ENCODE measurements around the gene PTPN14.

Gene PTPN14

GRCh38 chr1:214574598-214575411 lies 23.4 kb upstream of the PTPN14 start:
- no peak for TF ChIP-seq CTCF (IDR thresholded peaks at IDR 0.05)
- no peak for TF ChIP-seq ZFX (IDR thresholded peaks at IDR 0.05; ENCODE audit: borderline replicate concordance)
- H3K27ac ChIP-seq = no peak overlapping the region

GRCh38 chr1:214573386-214574318 lies 22.2 kb upstream of the PTPN14 start:
- TF ChIP-seq ZFX (IDR thresholded peaks at IDR 0.05; ENCODE audit: borderline replicate concordance) = no peak
- TF ChIP-seq CTCF (IDR thresholded peaks at IDR 0.05) = no peak
- H3K27ac ChIP-seq = no peak overlapping the region

DNA sequence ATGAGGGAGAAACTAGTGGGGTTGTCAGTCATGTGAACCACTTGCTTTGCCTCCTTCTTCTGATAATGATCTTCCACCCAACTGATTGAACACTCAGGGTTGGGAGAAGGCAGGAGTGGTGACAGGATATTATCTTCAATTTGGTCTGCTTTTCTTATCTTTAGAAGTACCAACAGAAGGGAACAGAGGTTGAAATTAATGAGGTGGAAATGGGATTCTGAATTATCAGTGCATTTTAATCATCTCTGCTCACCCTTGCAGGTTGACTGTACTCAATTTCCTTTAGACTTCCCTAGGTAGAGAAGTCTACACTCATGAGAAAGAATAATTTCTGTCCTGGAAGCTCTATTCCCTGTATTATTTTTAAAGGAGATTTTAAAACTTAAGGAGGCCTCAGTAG lies 19.9 kb upstream of the PTPN14 start:
- H3K27ac ChIP-seq = no peak overlapping the region
- TF ChIP-seq CTCF (IDR thresholded peaks at IDR 0.05) (no peak), ZFX (IDR thresholded peaks at IDR 0.05; ENCODE audit: borderline replicate concordance) (no peak)

GRCh38 chr1:214570442-214570841 lies 19.0 kb upstream of the PTPN14 start:
- no peak for TF ChIP-seq ZFX (IDR thresholded peaks at IDR 0.05; ENCODE audit: borderline replicate concordance)
- TF ChIP-seq CTCF (IDR thresholded peaks at IDR 0.05) = no peak
- H3K27ac ChIP-seq = no peak overlapping the region

DNA sequence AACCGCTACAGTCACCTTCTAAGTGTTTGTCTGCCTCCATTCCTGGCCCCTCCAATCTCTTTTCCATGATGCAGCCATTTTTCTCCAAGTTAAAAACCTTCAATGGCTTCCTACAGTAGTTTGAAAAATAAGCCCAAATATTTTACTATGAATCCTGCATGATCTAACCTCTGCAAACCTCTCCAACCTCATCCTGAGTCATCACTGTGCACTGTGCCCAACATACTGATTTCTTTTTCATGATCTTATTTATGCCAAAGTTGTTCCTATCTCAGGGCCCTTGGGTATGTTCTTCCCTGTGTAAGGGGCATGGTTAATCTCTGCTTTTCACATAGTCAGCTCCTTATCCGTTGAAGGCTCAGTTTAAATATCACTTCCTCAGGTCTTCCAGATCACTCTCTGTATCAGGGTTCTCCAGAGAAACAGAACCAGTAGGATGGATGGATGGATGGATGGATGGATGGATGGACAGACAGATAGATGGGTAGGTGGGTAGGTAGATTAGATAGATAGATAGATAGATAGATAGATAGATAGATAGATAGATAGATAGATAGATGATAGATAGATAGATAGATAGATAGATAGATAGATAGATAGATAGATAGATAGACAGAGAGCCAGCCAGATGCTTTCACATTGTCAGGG lies 18.1 kb upstream of the PTPN14 start:
- H3K27ac ChIP-seq = no peak overlapping the region
- TF ChIP-seq ZFX (IDR thresholded peaks at IDR 0.05; ENCODE audit: borderline replicate concordance) = no peak
- TF ChIP-seq CTCF (IDR thresholded peaks at IDR 0.05) = no peak

DNA sequence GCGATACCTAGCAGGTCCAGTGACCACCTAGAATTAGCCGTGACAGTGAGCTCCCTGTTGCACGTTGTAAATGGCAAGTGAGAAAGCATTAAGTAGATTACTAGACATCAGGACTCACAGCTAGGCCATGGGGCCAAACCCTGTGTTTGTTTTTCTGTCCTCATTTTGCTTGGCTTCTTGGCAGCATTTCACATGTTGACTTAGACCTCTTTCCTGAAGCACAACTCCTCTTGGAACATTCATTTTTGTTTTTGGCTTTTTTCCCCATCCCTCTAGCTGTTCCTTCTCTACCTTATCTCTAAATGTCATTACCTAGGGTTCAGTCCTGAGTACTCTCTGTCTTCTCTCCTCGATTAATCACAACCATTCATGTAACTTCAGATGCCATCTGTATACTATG lies 16.9 kb upstream of the PTPN14 start:
- no peak for TF ChIP-seq CTCF (IDR thresholded peaks at IDR 0.05)
- TF ChIP-seq ZFX (IDR thresholded peaks at IDR 0.05; ENCODE audit: borderline replicate concordance) = no peak
- H3K27ac ChIP-seq = no peak overlapping the region

Measured in 22Rv1 (cell line).